Mesenteric fat pad (tissue), 1 donor: ENCODE data around the gene GMCL2. TPM values are rescaled to one million over a fixed set of nuclear protein-coding genes. Genes with fewer than 3 reads are reported as not detected.
"Not testable (repeated sequence)": the region's sequence is repeated elsewhere in the genome, so short reads cannot be mapped to it uniquely, and the experiment has no call there.

Experiments
- DNase-seq: peaks from one replicate; pipeline ENCODE4 v3.0.0-alpha.2; 2020; ENCODE audit warnings: low spot score
- long read RNA-seq: library from polyadenylated mRNA; unstranded; transcript quantifications from one replicate; pipeline ENCODE4 v2.0.0, GENCODE V29; 2020
- total RNA-seq: library from RNA; stranded (reverse); fragmentation: NEBNext Ultra II Directional; extraction: Animal tissue kit (Norgen Biotek cat#: 25700); gene quantifications from one replicate; pipeline ENCODE4 v1.2.1, GENCODE V29; 2021
- donor health status: DM: yes; HTN: yes; CAD: no.

Gene GMCL2
- not detected for total RNA-seq
- long read RNA-seq: 0 reads

DNA sequence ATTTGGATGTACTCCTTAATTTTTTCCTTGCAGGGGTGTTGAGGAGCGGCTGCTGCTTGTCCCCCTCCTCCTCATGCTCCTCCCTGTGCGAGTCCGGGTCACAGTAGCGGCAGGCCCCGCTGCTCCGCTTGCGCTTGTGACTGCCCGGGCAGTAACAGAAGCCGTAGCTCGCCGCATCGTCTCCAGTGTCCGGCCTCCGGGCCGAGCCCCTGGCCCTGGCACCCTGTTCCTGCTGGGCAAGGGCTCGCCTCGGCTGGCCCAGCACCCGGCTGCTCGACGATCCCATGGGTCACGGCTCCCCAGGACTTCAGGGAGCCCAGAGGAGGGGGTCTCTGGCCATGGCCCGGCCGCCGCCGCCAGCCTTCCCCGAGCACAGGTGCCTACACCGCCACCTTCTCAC, at the start of gene GMCL2:
Gene GMCL2 (minus strand): TSS at position 358 of the 400 bp plus-strand sequence. CDS start 72 bp downstream, at position 286.
- DNase-seq: no peak

- DNase-seq: no peak
Observed at GRCh38 chr5:178236679-178237078, 49.5 kb upstream of the GMCL2 start.

GRCh38 chr5:178236126-178236525, 49.0 kb upstream of the GMCL2 start:
- no peak for DNase-seq

GRCh38 chr5:178235588-178235974, 48.4 kb upstream of the GMCL2 start:
- DNase-seq: no peak

GRCh38 chr5:178234750-178235587, 47.8 kb upstream of the GMCL2 start:
- DNase-seq: no peak

GRCh38 chr5:178234121-178234749, 47.1 kb upstream of the GMCL2 start:
- no peak for DNase-seq

DNA sequence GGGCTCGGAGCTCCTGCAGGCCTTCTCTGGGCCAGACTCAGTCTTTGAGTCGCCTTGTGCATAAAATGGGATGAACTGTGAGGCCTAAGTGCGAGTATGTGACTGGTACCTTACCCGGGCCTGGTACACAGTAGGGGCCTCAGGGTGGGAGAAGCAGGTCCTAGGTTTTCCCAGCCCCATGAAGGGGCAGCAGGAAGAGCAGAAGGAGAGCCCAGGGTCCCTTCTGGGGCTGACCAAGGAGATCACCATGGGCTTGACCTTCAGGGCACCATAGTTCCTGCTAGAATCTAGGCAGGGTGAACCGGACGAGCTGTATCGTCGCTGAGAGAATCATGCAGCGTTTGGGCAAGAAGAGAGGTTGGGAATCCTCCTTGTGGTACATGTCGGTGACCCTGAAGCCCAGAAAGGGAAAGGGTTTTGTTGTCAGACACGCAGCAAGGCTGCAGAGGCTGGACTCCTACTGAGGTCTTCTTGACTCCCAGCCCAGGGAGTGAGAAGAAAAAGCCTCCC, 45.8 kb upstream of the GMCL2 start:
- DNase-seq: no peak

DNA sequence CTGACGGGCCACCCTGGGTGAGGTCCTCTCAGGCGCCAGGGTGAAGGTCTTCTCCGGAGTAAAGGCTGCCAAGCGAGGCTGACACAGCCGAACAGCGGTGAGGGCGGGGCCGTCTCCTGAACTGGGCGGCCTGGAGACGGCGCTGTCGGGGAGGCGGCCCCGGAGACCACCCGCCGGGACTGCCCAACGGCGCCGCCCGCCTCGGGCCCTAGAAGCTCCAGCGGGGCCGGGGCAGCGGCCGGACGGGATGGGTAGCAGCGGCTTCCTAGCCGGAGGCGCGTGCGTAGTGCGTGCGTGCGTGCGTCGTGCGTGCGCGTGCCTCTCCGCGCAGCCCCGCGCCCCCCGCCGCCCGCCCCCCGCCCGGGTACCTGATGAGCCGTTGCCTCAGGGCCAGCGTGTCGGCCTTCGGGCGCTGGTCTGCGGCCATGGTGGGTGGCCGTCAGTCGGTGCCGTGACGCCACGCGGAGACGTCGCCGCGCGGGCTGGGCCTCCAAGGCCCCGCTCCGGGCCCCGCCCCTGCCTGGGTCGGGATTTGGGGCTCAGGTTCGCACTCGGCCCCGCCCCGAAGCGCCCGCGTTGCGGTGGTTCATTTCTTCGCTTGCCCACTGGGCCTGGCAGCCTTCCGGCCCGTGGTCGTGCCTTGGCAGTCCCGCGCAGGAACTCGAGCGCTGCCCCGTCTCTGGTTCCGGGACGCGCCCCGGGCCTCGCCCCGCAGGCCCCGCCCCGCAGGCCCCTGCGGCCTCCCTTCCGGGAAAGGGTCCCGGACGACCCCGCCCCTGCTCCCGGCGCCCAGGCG, 45.2 kb upstream of the GMCL2 start, which contains the start of gene PHYKPL:
Gene PHYKPL (minus strand): TSS at position 679 of the 796 bp plus-strand sequence. CDS start 252 bp downstream, at position 427.
- peak; percentile 94 for DNase-seq

- DNase-seq: no peak
Observed at GRCh38 chr5:178231539-178232123, 44.5 kb upstream of the GMCL2 start.

GRCh38 chr5:178230879-178231538, 43.8 kb upstream of the GMCL2 start:
- no peak for DNase-seq

GRCh38 chr5:178229861-178230260, 42.7 kb upstream of the GMCL2 start:
- no peak for DNase-seq

- not testable (repeated sequence) for DNase-seq
Observed at GRCh38 chr5:178229111-178229510, 41.9 kb upstream of the GMCL2 start.

DNA sequence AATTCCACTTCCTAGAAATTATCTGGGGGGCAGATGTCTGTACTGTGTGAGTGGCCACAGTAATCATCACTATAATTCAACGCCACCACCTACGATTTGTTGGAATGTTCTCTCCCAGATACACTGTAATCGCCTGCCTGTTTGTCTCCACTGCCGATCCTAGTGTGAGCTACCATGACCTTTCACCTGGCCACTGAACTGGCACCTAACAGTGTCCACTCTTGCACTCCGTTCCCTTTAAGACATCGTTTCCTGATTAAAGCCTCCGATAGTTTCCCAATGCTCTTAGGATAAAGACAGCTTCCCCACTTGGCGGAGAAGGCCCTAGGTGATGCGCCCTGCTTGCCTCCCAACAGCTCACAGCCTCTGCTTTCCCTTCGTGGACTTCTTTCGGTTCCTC, 41.4 kb upstream of the GMCL2 start:
- DNase-seq: no peak

- no peak for DNase-seq
Observed at GRCh38 chr5:178227929-178228328, 40.8 kb upstream of the GMCL2 start.

DNA sequence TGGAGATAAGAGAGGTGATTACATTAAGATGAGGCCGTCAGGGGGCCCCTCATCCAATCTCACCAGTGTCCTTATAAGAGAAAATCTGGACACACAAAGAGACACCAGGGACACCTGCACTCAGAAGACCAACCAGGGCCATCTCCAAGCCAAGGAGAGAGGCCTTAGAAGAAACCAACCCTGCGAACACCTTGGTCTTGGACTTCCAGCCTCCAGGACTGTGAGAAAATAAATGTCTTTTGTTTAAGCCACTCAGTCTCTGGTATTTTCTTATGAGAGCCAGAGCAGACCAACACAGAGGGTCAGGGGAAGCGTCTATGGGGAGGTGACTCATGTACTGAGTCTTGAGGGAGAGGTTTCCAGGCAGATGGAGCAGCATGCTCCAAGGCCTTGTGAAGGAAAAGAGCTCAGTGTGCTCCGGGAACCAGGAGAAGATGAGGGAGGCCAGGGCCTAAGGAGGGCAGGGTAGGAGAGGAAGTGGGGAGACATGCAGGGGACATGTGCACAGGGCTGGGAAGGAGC, 40.0 kb upstream of the GMCL2 start:
- DNase-seq: no peak

DNA sequence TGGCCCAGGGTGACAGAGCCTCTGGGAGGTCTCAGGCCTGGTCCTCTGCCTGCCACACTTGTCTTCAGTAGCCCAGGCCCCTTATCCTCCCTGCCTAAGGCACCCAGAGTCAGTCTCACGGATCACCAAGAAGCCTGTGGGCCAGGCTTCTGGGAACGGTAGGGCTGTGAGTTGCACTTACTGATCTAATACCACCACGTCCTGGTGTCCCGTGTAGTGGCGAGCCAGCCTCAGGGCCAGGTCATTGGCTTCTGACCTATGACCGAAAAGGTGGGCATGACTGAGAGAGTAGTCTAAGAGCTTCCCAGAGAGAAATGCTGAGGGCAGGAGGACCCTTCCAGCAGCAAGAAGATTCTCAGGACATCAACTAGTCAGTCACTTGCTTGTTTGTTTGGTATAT, 38.0 kb upstream of the GMCL2 start:
- DNase-seq: no peak

DNA sequence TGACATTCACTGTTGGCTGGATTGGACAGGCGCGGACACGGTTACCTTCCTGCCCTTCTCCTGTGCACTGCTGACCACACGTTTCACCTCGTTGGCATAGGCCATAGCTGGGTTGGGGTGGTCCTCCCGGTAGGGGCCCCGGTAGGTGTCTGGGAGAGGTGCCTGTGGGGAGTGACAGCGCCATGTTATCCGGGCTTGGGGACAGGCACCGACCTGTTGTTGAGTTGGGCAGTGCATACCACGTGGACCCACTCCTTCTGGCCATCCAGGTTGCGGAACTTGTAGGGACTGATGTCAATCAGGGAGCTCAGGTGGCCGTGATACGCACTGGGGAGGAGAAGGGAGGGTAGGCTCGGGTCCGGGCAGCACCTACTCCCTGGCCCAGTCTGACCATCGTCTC, 37.2 kb upstream of the GMCL2 start:
- DNase-seq: no peak

DNA sequence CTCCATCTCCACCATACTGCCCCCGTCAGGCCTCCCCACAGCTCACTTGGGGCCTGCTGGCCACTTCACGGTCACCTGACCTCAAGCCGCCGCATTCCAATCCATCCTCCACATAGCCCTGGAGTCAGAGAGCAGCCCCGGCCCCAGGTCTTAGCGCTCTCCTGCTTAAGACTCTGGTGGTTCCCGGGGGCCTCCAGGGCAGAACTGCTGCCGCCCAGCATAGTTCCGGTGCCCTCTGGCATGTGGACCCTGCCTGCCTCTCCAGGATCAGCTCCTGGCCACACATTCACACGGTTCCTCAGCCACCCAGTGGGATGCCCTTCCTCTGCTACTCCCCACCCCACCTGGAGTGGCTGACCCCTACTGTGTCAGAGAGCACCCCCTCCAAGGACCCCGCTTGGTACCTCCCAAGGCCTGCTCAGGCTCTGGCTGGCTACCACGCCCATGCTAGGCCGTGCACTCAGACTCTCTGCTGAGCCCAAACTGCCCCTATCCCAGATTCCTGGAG, 36.7 kb upstream of the GMCL2 start:
- no peak for DNase-seq

DNA sequence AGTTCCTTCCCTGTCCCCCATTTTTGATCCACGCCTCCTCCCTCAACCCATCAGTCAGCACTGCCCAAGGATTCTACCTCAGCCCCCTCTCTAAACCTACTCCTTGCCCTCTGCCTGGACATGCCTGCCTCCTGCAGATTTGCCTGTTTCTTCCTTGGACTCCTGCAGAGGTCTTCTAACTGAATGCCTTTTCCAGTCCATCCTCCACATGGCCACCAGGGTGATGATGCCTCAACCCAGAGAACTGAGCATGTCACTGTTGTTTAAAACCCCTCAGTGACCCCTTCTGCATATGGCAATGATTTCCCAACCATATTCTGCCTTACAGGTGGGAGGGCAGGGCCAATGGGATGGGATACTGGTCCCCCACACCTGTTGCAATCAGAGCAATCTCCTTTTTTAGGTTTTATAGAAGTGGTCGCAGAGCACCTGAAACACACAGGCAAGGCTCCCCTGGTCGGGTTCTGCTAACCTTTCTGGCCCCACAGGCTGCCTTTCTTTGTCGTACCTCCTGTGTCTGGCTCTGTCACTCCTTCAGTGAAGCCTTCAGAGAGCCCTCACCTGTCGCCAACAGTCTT, 36.1 kb upstream of the GMCL2 start:
- DNase-seq: no peak

DNA sequence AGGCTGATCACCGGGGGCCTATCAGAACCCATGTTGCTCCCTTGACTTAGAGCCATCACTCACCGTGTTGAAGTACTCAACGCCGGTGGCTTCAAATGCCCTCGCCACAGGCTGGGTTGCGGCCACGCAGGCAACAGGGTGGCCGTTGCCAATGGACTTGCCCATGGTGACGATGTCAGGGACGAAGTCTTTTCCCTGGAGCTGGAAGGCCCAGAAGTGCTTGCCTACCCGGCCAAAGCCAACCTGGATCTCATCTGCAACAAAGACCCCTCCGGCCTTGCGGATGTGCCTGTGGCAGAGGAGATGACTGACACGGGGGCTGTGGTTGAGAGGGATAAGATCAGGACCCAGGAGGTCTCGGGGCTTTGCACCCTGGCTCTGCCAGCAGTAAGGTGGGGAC, 35.1 kb upstream of the GMCL2 start:
- no peak for DNase-seq
